ENCODE data around the gene ARHGAP15.

Gene ARHGAP15

GRCh38 chr2:143259368-143259958, 130.2 kb downstream of the ARHGAP15 start:
- FAIRE-seq, result peak; percentile 93
- no peak for DNase-seq (ENCODE audit: insufficient read length, low spot score)
- peak; percentile 88 for TF ChIP-seq CTCF (IDR thresholded peaks at IDR 0.05; ENCODE audit: insufficient read depth, missing control alignments)

- no peak for TF ChIP-seq CTCF (IDR thresholded peaks at IDR 0.05; ENCODE audit: insufficient read depth, missing control alignments)
- DNase-seq (ENCODE audit: insufficient read length, low spot score) (no peak), FAIRE-seq (no peak)
Measured at GRCh38 chr2:143261986-143262385, 132.8 kb downstream of the ARHGAP15 start.

- no peak for TF ChIP-seq CTCF (IDR thresholded peaks at IDR 0.05; ENCODE audit: insufficient read depth, missing control alignments)
- no peak for DNase-seq (ENCODE audit: insufficient read length, low spot score)
- FAIRE-seq, result no peak
Measured at GRCh38 chr2:143262389-143262788, 133.2 kb downstream of the ARHGAP15 start.

GRCh38 chr2:143263066-143263625, 133.9 kb downstream of the ARHGAP15 start:
- no peak for TF ChIP-seq CTCF (IDR thresholded peaks at IDR 0.05; ENCODE audit: insufficient read depth, missing control alignments)
- no peak for FAIRE-seq
- no peak for DNase-seq (ENCODE audit: insufficient read length, low spot score)

- FAIRE-seq, result no peak
- DNase-seq (ENCODE audit: insufficient read length, low spot score), result no peak
- no peak for TF ChIP-seq CTCF (IDR thresholded peaks at IDR 0.05; ENCODE audit: insufficient read depth, missing control alignments)
Measured at GRCh38 chr2:143264851-143265250, 135.6 kb downstream of the ARHGAP15 start.

- DNase-seq (ENCODE audit: insufficient read length, low spot score) (no peak), FAIRE-seq (no peak)
- no peak for TF ChIP-seq CTCF (IDR thresholded peaks at IDR 0.05; ENCODE audit: insufficient read depth, missing control alignments)
Measured at GRCh38 chr2:143279672-143280071, 150.5 kb downstream of the ARHGAP15 start.

- no peak for FAIRE-seq
- no peak for DNase-seq (ENCODE audit: insufficient read length, low spot score)
- TF ChIP-seq CTCF (IDR thresholded peaks at IDR 0.05; ENCODE audit: insufficient read depth, missing control alignments), result no peak
Measured at GRCh38 chr2:143280097-143280757, 151.0 kb downstream of the ARHGAP15 start.
